Karpas-422 (cell line): ENCODE measurements around the gene KMT2D. TPM values are rescaled to one million over a fixed set of nuclear protein-coding genes. Genes with fewer than 3 reads are reported as not detected.

Source experiments
- DNase-seq: peaks from one replicate; pipeline ENCODE4 v3.0.0-alpha.2; 2015
- H2AFZ ChIP-seq: fragments of 200-600 bp; sonication (generic); 2 replicates; pipeline ENCODE4 v1.6.1; 2014; ENCODE audit warnings: antibody characterized with exemption, low read length, mixed read lengths
- H3K27ac ChIP-seq: fragments of 200-600 bp; sonication (generic); 2 replicates; pipeline ENCODE4 v1.5.1; 2014; ENCODE audit warnings: mild to moderate bottlenecking, low read length, moderate library complexity
- H3K27me3 ChIP-seq: fragments of 200-600 bp; sonication (generic); 2 replicates; pipeline ENCODE4 v1.6.1; 2014; ENCODE audit warnings: low read length, mixed read lengths
- H3K36me3 ChIP-seq: fragments of 200-600 bp; sonication (generic); 2 replicates; pipeline ENCODE4 v1.6.1; 2014; ENCODE audit warnings: low read length, mixed read lengths; ENCODE audit not compliant: insufficient read depth
- H3K4me1 ChIP-seq: fragments of 200-600 bp; sonication (generic); 2 replicates; pipeline ENCODE4 v1.6.1; 2014; ENCODE audit warnings: mild to moderate bottlenecking, low read length, mixed read lengths
- H3K4me2 ChIP-seq: fragments of 200-600 bp; sonication (generic); 2 replicates; pipeline ENCODE4 v1.6.1; 2014; ENCODE audit warnings: low read length, low read depth, mild to moderate bottlenecking; ENCODE audit not compliant: poor library complexity, severe bottlenecking
- H3K4me3 ChIP-seq: fragments of 200-600 bp; sonication (generic); 2 replicates; pipeline ENCODE4 v1.5.1; 2014; ENCODE audit warnings: mild to moderate bottlenecking, antibody characterized with exemption, low read length, mixed read lengths
- H3K79me2 ChIP-seq: fragments of 200-600 bp; sonication (generic); 2 replicates; pipeline ENCODE4 v1.6.1; 2014; ENCODE audit warnings: mild to moderate bottlenecking, low read length, mixed read lengths
- H3K9ac ChIP-seq: fragments of 200-600 bp; sonication (generic); 2 replicates; pipeline ENCODE4 v1.6.0; 2014; ENCODE audit warnings: low read length
- H3K9me2 ChIP-seq: fragments of 200-600 bp; sonication (generic), shearing (Covaris generic); replicated peaks from 2 replicates; pipeline ENCODE4 v1.6.0; 2014; ENCODE audit warnings: mild to moderate bottlenecking, low read length, moderate library complexity; ENCODE audit not compliant: insufficient read depth
- H3K9me3 ChIP-seq: fragments of 300-700, 200-600 bp; sonication (generic); 2 replicates; pipeline ENCODE4 v1.6.1; 2014; ENCODE audit warnings: low read length, mixed read lengths
- H4K20me1 ChIP-seq: fragments of 200-600 bp; sonication (generic); 2 replicates; pipeline ENCODE4 v1.6.1; 2014; ENCODE audit warnings: mild to moderate bottlenecking, antibody characterized with exemption, low read length, low read depth; ENCODE audit not compliant: insufficient read depth
- total RNA-seq: library from RNA; depleted of rRNA; stranded (reverse); fragments of >200 nt; shearing (Covaris generic); gene quantifications from 2 replicates; pipeline ENCODE4 v1.2.3, GENCODE V29; 2014; ENCODE audit warnings: low replicate concordance

The KMT2D gene
- total RNA-seq, 1 experiment from 2014 or later, result 29.6 TPM

DNA sequence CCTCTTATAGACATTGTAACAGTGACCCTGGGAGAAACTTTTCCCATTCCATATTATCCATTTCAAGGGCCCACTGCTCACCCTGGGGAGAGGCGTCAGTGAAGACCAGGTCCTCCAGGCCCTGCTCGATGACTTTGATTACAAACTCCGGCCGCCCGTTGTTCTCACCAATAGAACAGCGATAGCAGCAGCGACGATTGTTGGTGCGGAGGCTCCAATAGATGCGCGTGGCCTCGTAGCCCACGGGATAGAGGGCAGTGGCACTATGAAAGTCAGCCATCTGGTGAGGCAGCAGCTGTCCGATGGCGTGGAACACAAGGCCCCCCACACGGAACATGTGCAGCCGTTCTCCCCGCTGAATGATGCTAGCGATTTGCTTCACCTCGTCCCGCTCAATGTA is 34.5 kb downstream of the KMT2D start:
- H3K4me2 ChIP-seq, result no peak overlapping the region

DNA sequence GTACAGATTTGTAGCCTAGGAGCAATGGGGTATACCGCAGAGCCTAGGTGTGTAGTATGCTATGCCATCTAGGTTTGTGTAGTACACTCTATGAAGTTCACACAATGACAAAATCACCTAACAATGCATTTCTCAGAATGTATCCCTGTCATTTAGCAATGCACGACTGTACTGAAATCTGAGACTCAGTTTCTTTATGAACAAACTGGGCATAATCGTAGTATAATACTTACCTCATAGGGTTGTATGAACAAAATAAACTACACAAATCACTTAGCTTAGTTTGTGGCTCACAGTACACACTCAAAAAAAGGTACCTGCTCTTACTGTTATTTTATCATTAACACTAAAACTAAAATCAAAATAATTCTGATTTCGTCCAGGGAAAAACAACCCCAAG is 35.1 kb downstream of the KMT2D start:
- Histone ChIP-seq H3K27me3 (no peaks in the 10 kb centered on the region), H3K4me1 (peaks cover 5% of the 10 kb centered on the region), H2AFZ (no peak overlapping the region), H3K9ac (no peak overlapping the region), H3K79me2 (no peaks in the 10 kb centered on the region), H3K36me3 (peaks cover 38% of the 10 kb centered on the region; the same call in 1 of the 2 replicates), H3K4me3 (no peak overlapping the region), H3K27ac (no peak overlapping the region), H3K9me3 (no peaks in the 10 kb centered on the region), H3K4me2 (no peak overlapping the region), H3K9me2 (no peaks in the 10 kb centered on the region), H4K20me1 (0 out of 2 replicates have a peak, but pooled peaks cover 4% of the 10 kb centered on the region)
- DNase-seq, result no peak

More for the DNA sequence above, 34.5 kb downstream of the KMT2D start:
- Histone ChIP-seq H4K20me1 (0 out of 2 replicates have a peak, but pooled peaks cover 4% of the 10 kb centered on the region), H3K36me3 (peaks cover 38% of the 10 kb centered on the region; the same call in 1 of the 2 replicates), H2AFZ (no peak overlapping the region), H3K9me3 (no peaks in the 10 kb centered on the region), H3K27ac (no peak overlapping the region), H3K4me1 (no peaks in the 10 kb centered on the region), H3K27me3 (no peaks in the 10 kb centered on the region), H3K79me2 (no peaks in the 10 kb centered on the region), H3K9me2 (no peaks in the 10 kb centered on the region), H3K4me3 (no peak overlapping the region), H3K9ac (no peak overlapping the region)
- no peak for DNase-seq

DNA sequence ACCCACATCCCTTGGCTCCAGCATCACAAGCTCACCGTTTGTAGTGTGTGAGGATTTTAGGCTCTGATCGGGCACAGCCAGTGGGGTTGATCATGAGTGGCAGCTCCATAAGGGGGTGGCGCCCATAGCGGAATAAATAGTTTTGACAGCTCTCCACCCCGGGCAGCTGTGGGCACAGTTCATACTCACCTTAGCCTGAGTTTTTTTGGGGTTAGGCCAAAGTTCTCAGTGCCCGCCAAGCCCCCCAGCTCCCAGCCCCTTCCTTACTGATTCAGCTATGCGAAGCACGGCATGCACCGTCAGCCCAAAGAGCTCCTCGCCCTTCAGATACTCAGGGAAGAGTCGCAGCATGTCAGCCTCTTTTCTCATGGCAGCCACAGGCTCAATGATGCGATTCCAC is 36.1 kb downstream of the KMT2D start:
- H3K27ac ChIP-seq, result no peak overlapping the region
- peaks cover 33% of the 10 kb centered on the region; the same call in 1 of the 2 replicates for H3K36me3 ChIP-seq
- H3K4me3 ChIP-seq, result no peak overlapping the region
- no peaks in the 10 kb centered on the region for H3K27me3 ChIP-seq
- H2AFZ ChIP-seq, result no peak overlapping the region
- H3K9me2 ChIP-seq, result no peaks in the 10 kb centered on the region
- H3K9ac ChIP-seq, result no peak overlapping the region
- no peaks in the 10 kb centered on the region for H3K9me3 ChIP-seq
- H3K4me2 ChIP-seq, result no peak overlapping the region
- H4K20me1 ChIP-seq, result 0 out of 2 replicates have a peak, but pooled peaks cover 4% of the 10 kb centered on the region
- no peak for DNase-seq
- peaks cover under 1% of the 10 kb centered on the region; the same call in 1 of the 2 replicates for H3K79me2 ChIP-seq
- peaks cover 11% of the 10 kb centered on the region for H3K4me1 ChIP-seq

DNA sequence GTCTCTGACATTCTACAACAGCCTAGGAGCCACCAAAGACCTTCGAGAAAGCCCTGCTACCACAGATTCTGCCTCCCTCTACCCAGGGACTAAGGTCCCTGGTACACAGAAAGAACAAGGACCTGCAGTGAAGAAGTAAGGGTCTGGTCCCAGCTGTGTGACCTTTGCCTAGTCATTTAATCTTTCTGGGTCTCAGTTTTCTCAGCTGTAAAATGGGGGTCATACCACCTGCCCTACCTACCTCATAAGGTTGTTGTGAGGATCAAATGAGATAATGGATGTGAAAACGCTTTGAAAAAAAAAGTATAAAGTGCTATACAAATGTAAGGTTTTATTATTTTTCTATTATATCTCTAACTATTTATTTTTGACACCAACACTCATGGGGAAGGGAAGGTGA is 36.8 kb downstream of the KMT2D start:
- Histone ChIP-seq H3K27ac (no peak overlapping the region), H3K9me3 (no peaks in the 10 kb centered on the region), H3K9me2 (no peaks in the 10 kb centered on the region), H3K4me1 (peaks cover 18% of the 10 kb centered on the region), H3K79me2 (peaks cover 2% of the 10 kb centered on the region; the same call in 1 of the 2 replicates), H3K36me3 (peaks cover 26% of the 10 kb centered on the region; the same call in 1 of the 2 replicates), H2AFZ (no peak overlapping the region), H3K9ac (no peak overlapping the region), H3K4me2 (no peak overlapping the region), H3K27me3 (no peaks in the 10 kb centered on the region), H4K20me1 (0 out of 2 replicates have a peak, but pooled peaks cover 4% of the 10 kb centered on the region), H3K4me3 (no peak overlapping the region)
- DNase-seq, result no peak

DNA sequence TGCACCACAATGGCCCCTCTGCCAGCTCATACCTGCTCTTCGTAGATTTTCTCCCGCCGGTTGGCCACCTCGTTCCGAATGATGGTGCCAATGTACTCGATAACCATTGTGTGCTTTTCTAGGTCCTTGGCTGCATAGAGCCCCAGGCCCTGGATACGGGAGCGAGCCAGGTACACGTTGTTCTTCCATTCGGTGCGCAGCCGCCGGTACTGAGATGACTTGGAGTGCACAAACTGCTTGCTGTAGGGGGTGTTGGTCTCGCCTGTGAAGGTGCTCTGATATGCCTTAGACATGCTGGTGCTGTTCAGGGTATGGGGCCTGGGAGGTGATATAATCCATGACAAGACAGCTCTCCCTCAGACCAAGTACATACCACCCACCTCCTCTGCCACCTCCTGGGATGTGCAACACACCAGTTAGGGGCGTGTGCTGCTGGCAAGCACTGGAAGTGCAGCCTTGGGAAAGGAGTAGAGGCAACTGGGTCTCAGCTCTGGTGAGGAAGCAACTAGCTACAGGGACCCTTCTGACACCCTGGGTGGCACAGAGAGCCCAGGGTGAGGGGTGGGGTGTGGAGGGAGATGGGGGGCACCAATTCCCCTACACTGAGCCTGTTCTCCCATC is 37.9 kb downstream of the KMT2D start:
- no peak for DNase-seq
- peaks cover 18% of the 10 kb centered on the region; the same call in 1 of the 2 replicates for H3K36me3 ChIP-seq

DNA sequence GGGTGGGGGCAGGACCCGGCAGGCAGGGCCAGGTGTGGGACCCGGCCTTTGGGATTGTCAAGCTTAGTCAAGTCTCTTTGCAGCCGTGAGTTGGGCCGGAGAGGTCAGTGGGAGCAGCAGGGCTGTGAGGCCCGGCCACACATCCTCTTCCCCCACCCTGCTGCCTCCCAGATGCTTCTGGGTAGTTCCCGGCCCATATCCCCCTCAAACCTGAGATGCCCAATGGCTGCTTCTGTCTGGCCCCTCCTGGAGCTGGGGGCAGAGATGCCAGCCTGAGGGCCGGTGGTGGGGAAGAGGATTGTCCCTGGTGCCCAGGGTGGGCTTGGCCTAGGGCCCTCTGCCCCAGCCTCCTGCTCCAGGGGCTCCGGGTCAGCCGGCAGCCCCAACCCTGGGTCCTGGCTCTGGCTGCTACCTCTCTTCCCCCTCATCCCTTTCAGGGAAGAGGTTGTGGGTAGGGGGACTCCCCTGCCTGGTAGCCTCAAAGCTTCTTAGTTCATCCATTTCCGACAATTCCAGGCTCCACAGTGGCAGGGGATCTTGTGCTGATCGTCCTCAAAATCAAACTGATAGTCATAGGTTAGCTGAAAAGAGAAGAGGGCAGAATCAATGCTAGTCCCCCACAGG is 39.2 kb downstream of the KMT2D start:
- no peak overlapping the region for H3K27ac ChIP-seq
- H3K9ac ChIP-seq, result no peak overlapping the region
- no peaks in the 10 kb centered on the region for H3K9me3 ChIP-seq

More for the DNA sequence above, 37.9 kb downstream of the KMT2D start:
- Histone ChIP-seq H3K9me3 (no peaks in the 10 kb centered on the region), H3K4me1 (peaks cover 20% of the 10 kb centered on the region), H3K27ac (no peak overlapping the region), H3K4me2 (no peak overlapping the region), H3K79me2 (peaks cover 8% of the 10 kb centered on the region), H3K9ac (no peak overlapping the region), H3K27me3 (no peaks in the 10 kb centered on the region), H2AFZ (no peak overlapping the region), H4K20me1 (0 out of 2 replicates have a peak, but pooled peaks cover 4% of the 10 kb centered on the region), H3K4me3 (no peak overlapping the region), H3K9me2 (no peaks in the 10 kb centered on the region)

DNA sequence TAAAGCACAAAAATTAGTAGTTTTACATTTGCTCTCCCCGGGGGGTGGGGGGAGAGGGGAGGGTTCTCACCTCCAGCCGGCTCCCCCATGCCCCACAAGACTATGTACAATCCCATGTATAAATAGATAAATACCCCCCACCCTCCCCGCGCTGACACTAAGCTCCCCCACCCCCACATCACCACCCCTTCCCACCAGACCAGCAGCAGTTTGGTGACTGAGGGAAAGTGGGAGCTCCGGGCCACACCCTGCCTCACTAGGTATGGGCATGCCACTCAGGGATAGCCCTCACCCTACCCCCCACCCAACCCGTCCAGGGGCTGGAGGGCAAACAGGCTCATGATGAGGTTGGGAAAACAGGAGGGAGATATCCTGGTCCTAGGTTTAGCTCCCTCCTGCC is 40.2 kb downstream of the KMT2D start:
- peaks cover 27% of the 10 kb centered on the region for H3K79me2 ChIP-seq
- 0 out of 2 replicates have a peak, but pooled peaks cover 2% of the 10 kb centered on the region for H4K20me1 ChIP-seq
- H3K27me3 ChIP-seq, result no peaks in the 10 kb centered on the region
- H3K4me2 ChIP-seq, result no peak overlapping the region
- no peak for DNase-seq
- no peak overlapping the region for H2AFZ ChIP-seq
- H3K9me3 ChIP-seq, result no peaks in the 10 kb centered on the region
- H3K4me1 ChIP-seq, result peaks cover 28% of the 10 kb centered on the region
- no peaks in the 10 kb centered on the region for H3K9me2 ChIP-seq
- H3K27ac ChIP-seq, result no peak overlapping the region
- H3K9ac ChIP-seq, result no peak overlapping the region
- H3K36me3 ChIP-seq, result peaks cover 12% of the 10 kb centered on the region; the same call in 1 of the 2 replicates
- no peak overlapping the region for H3K4me3 ChIP-seq

More for the DNA sequence above, 39.2 kb downstream of the KMT2D start:
- H3K4me3 ChIP-seq, result no peak overlapping the region
- DNase-seq, result no peak
- H3K36me3 ChIP-seq, result peaks cover 17% of the 10 kb centered on the region; the same call in 1 of the 2 replicates
- H3K4me2 ChIP-seq, result no peak overlapping the region
- H3K79me2 ChIP-seq, result peaks cover 20% of the 10 kb centered on the region
- H3K4me1 ChIP-seq, result peaks cover 28% of the 10 kb centered on the region
- H3K27me3 ChIP-seq, result no peaks in the 10 kb centered on the region
- 0 out of 2 replicates have a peak, but pooled peaks cover 4% of the 10 kb centered on the region for H4K20me1 ChIP-seq
- H2AFZ ChIP-seq, result no peak overlapping the region
- H3K9me2 ChIP-seq, result no peaks in the 10 kb centered on the region
